Heart right ventricle (tissue), 16 donors: ENCODE data around the gene SLC37A2. TPM values are rescaled to one million over a fixed set of nuclear protein-coding genes. Genes with fewer than 3 reads are reported as not detected.
"Not testable (repeated sequence)": the region's sequence is repeated elsewhere in the genome, so short reads cannot be mapped to it uniquely, and the experiment has no call there.

Source experiments
- ATAC-seq, 8 donors: fragments of 200-7000 bp; cut with Tn5 transposase; one replicate each; pipeline ENCODE4 v1.9.1; 2020; ENCODE audit warnings: mild to moderate bottlenecking in 8 of 8, moderate library complexity in 8 of 8, moderate number of reproducible peaks in 1 of 8
- DNase-seq, 2 donors: peaks; one replicate each; pipeline ENCODE4 v3.0.0-alpha.2; 2020
- H3K27ac ChIP-seq, 10 donors: fragments of 200-600 bp; sonication (generic) in 2 of 10; one replicate each; pipeline versions ENCODE4 v1.5.0 to v1.8.0; 2020 to 2022; ENCODE audit warnings: mild to moderate bottlenecking in 3 of 10
- H3K27me3 ChIP-seq, 7 donors: fragments of 200-600 bp; one replicate each; pipeline ENCODE4 v1.8.0; 2021 to 2022; ENCODE audit warnings: mild to moderate bottlenecking in 2 of 7
- H3K36me3 ChIP-seq, 9 donors: fragments of 200-600 bp; sonication (generic) in 1 of 9; one replicate each; pipeline versions ENCODE4 v1.5.0 to v1.8.0; 2020 to 2022; ENCODE audit warnings: mild to moderate bottlenecking in 2 of 9
- H3K4me1 ChIP-seq, 9 donors: fragments of 200-600 bp; sonication (generic) in 1 of 9; one replicate each; pipeline versions ENCODE4 v1.5.0 to v1.8.0; 2020 to 2022; ENCODE audit warnings: mild to moderate bottlenecking in 4 of 9
- H3K4me3 ChIP-seq, 10 donors: fragments of 200-600 bp; sonication (generic) in 2 of 10; one replicate each; pipeline versions ENCODE4 v1.5.0 to v1.8.0; 2020 to 2022; ENCODE audit warnings: mild to moderate bottlenecking in 7 of 10, moderate library complexity in 2 of 10
- H3K9me3 ChIP-seq, 11 donors: fragments of 200-600 bp in 10 of 11; sonication (generic) in 2 of 11; one replicate each; pipeline versions ENCODE4 v1.5.0 to v1.8.0; 2013 to 2022; ENCODE audit warnings: mild to moderate bottlenecking in 2 of 11, control low read depth in 1 of 11, moderate library complexity in 1 of 11
- CTCF ChIP-seq, 9 donors: fragments of 200-600 bp; sonication (generic) in 2 of 9; IDR thresholded peaks; one replicate each; pipeline versions ENCODE4 v1.5.0 to v1.8.0; 2021 to 2022; ENCODE audit warnings: antibody characterized with exemption in 9 of 9, mild to moderate bottlenecking in 5 of 9, moderate library complexity in 1 of 9
- WGBS, 2 donors: extraction: QIAGEN DNeasy Blood & Tissue Kit; methylation state at CpG; one replicate each; pipeline ENCODE4 v1.1.7; 2013; ENCODE audit warnings: inconsistent platforms in 1 of 2; 5-methylcytosine and 5-hydroxymethylcytosine counted together
- intact Hi-C, 10 donors: fragments of 100-400 bp; cut with DNase I; formaldehyde crosslinking; loops; one replicate each; pipeline versions ENCODE4 v1.11.1 to v1.14.2; 2022
- polyA plus RNA-seq, 2 donors: library from polyadenylated mRNA; stranded (reverse); fragments of 200-250 nt; gene quantifications; one replicate each; pipeline ENCODE4 v1.2.3, GENCODE V29; 2013
- total RNA-seq, 10 donors: library from RNA; stranded (reverse); fragmentation: NEBNext Ultra II Directional in 3 of 10; extraction: Animal tissue kit (Norgen Biotek cat#: 25700) in 3 of 10; gene quantifications; one replicate each; pipeline versions ENCODE4 v1.2.1 to v1.2.4, GENCODE V29; 2021 to 2023
- donor health status: Arrhythmogenic right ventricular cardiomyopathy.
- donor health status: ischemic (EF 13 %, LVEDD 7.1; RV severe dilation, severe dysfunction).
- donor health status: healthy with polysubstance abuse.
- donor health status: DM: no; HTN: yes; CAD: no.
- donor health status: DM: no; HTN: no; CAD: no.
- donor health status: ischemic (EF 25% LVEDD 6.9; RV normal size, moderate dysfunction).
- donor health status: ischemic (EF 25% LVEDD 5.7; RV mildly dilated, moderate dysfunction).
- donor health status: healthy.
- donor health status: DM: yes; HTN: yes; CAD: no.
- donor health status: Ischemic cardiomyopathy.
- donor health status: ischemic (EF 35%, LVEDD 5.7; RV mildly dilated, moderate dysfunction).
- donor health status: nonischemic (EF 11% LVEDD 7.7; RV severe dilation, severe dysfunction).
- donor health status: DM: yes; HTN: yes; CAD: no.
- donor health status: PGD.
- donor health status: ischemic (EF 29% LVEDD 5.4; RV normal size, mild dysfunction).
- donor health status: nonischemic (EF 23%, LVEDD 6.1; RV moderate dilation, normal function).

SLC37A2 gene
- total and polyA plus RNA-seq, 12 donors = 0.74 to 10.5 (median 1.3) TPM

DNA sequence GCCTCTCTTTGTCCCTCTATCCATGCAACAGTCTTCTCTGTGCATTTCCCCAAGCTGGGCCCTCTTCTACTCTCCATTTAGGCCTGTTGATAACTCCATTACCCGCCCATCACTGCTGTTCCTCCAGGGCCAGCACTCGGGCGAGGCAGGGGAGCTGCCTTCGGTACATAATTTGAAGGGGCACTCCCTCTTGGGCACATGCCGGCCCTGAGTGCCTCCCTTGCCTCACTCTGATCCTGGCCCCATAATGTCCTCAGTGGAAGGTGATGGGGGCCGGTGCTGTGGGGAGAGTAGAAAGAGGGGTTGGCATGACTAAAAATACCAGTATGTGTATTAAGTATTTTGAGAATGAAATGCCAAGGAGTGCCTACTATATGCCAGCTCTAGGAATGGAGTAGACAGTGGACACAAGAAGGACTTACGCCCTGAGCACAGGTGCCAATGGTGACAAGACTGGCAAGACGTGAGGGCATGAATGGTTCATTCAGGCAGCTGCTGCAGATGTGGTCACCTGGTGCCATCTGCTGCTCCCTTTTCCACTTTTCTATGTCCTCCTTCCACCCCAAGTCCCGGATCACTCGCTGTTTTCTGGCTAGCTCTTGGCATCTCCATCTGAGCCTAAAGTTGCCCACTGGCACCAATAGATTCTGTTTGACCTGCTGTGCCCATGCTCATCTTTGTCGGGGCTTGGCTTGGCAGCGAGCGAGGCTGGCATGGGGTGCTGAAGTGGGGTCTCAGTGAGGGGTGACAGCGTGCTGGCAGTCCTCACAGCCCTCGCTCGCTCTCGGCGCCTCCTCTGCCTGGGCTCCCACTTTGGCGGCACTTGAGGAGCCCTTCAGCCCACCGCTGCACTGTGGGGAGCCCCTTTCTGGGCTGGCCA lies 25.7 kb downstream of the SLC37A2 start:
- intact Hi-C loops = loop anchor here in 3 of 10 donors (10.0 kb wide), 2 partner anchors 316 to 346 kb away; no protein-coding TSS in a partner anchor
- H3K4me1 ChIP-seq = peaks cover 0 to 10% (median 5%) of the 10 kb centered on the region in 9 donors

GRCh38 chr11:125089481-125089880 lies 26.4 kb downstream of the SLC37A2 start:
- not testable (repeated sequence) for H3K36me3 ChIP-seq, H3K9me3 ChIP-seq, ATAC-seq, H3K4me3 ChIP-seq, H3K27ac ChIP-seq, DNase-seq
- H3K27me3 ChIP-seq = peaks cover 0 to 16% (median 0%) of the 10 kb centered on the region in 7 donors
- intact Hi-C loops = loop anchor here in 3 of 10 donors (10.0 kb wide), 2 partner anchors 315 to 345 kb away; no protein-coding TSS in a partner anchor
- peaks cover 0 to 10% (median 5%) of the 10 kb centered on the region in 9 donors for H3K4me1 ChIP-seq
- WGBS, 2 donors = 93 to 94% methylated on average over 23 to 31 of the region's 31 CpGs

More for the DNA sequence above, 25.7 kb downstream of the SLC37A2 start:
- Histone ChIP-seq H3K27me3 (peaks cover 0 to 22% (median 2%) of the 10 kb centered on the region in 7 donors), H3K9me3 (no peaks in the 10 kb centered on the region), H3K27ac (no peak overlapping the region), H3K4me3 (no peak overlapping the region), H3K36me3 (peaks cover 0 to 3% (median 0%) of the 10 kb centered on the region in 9 donors)
- DNase-seq = no peak
- no peak for ATAC-seq
- WGBS, 2 donors = 81 to 90% methylated on average over 20 of the region's 20 CpGs
- TF ChIP-seq CTCF (IDR thresholded peaks at IDR 0.05) = no peak

- not testable (repeated sequence) for ATAC-seq
- WGBS, 2 donors = 57 to 71% methylated on average over 10 of the region's 10 CpGs
Measured at GRCh38 chr11:125090151-125090550, 27.0 kb downstream of the SLC37A2 start.

GRCh38 chr11:125090816-125091215 lies 27.7 kb downstream of the SLC37A2 start:
- no peaks in the 10 kb centered on the region for H3K9me3 ChIP-seq
- WGBS, 2 donors = 79 to 84% methylated on average over 6 of the region's 6 CpGs
- H3K27ac ChIP-seq = no peak overlapping the region
- intact Hi-C loops = loop anchor here (1.0 to 10.0 kb wide), 15 partner anchors 34 to 344 kb away; no protein-coding TSS in a partner anchor
- no peak for TF ChIP-seq CTCF (IDR thresholded peaks at IDR 0.05)
- DNase-seq (no peak), ATAC-seq (peak in 4 of 8 donors; percentile 6 to 18 (median 10))
- H3K27me3 ChIP-seq = peaks cover 0 to 3% (median 0%) of the 10 kb centered on the region in 7 donors
- peaks cover 0 to 17% (median 0%) of the 10 kb centered on the region in 9 donors for H3K36me3 ChIP-seq
- H3K4me3 ChIP-seq = no peak overlapping the region
- H3K4me1 ChIP-seq = peaks cover 0 to 10% (median 5%) of the 10 kb centered on the region in 9 donors

More at GRCh38 chr11:125090151-125090550, 27.0 kb downstream of the SLC37A2 start:
- not testable (repeated sequence) for H3K27me3 ChIP-seq, H3K4me3 ChIP-seq, DNase-seq, H3K27ac ChIP-seq, H3K9me3 ChIP-seq
- intact Hi-C loops = loop anchor here (2.0 to 10.0 kb wide), 13 partner anchors 51 to 345 kb away; no protein-coding TSS in a partner anchor
- peaks cover 0 to 10% (median 0%) of the 10 kb centered on the region in 9 donors for H3K36me3 ChIP-seq
- peaks cover 0 to 10% (median 5%) of the 10 kb centered on the region in 9 donors for H3K4me1 ChIP-seq

DNA sequence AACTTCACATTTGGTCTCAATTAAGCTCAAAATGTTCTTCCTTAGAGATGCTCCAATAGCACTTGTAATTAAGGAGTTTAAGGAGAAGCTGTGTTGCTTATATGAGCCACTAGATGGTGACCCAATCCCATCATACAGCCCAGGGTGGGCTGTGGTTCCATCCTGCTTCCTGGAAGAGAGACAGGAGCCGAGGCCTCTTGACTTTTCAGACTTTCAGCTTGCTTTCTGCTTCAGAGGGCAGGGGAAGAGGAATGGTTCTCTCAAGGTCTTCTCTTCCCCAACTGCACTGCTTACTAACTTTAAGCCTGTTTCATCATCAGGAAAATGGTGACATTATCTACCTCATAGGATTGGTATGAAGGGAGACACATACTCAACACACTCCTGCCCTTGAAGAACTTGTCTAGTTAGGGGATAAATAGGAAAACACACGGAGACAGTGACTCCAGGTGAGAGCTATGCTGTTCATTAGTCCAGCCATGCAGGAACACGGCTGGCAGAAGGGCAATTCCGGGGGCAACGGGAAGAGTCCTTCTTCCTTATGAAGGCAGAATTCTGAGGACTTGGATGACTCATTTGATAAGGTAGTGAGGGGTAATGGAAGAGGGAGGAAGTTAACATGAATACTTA lies 28.3 kb downstream of the SLC37A2 start:
- Histone ChIP-seq H3K9me3 (no peaks in the 10 kb centered on the region), H3K27ac (peak overlapping the region in 1 of 10 donors; percentile 49), H3K36me3 (peaks cover 0 to 22% (median 1%) of the 10 kb centered on the region in 9 donors), H3K4me3 (no peak overlapping the region), H3K4me1 (peaks cover 0 to 10% (median 5%) of the 10 kb centered on the region in 9 donors), H3K27me3 (no peaks in the 10 kb centered on the region)
- 40 to 45% methylated on average over 5 of the region's 5 CpGs for WGBS, 2 donors
- ATAC-seq = peak; percentile 77 to 93 (median 86)
- TF ChIP-seq CTCF (IDR thresholded peaks at IDR 0.05) = peak; percentile 46 to 82 (median 70)
- peak in 1 of 2 donors; percentile 42 for DNase-seq
- intact Hi-C loops = loop anchor here (1.0 to 10.0 kb wide), 15 partner anchors 34 to 343 kb away; no protein-coding TSS in a partner anchor
